GM21515 (cell line): ENCODE results near the gene FNBP1L.

Experiments
- ATAC-seq: cut with Tn5 transposase; IDR thresholded peaks from one replicate; pipeline ENCODE4 v1.9.1; 2021; ENCODE audit not compliant: unreplicated experiment

Gene FNBP1L

GRCh38 chr1:93567255-93567918, 119.5 kb downstream of the FNBP1L start:
- no peak for ATAC-seq

- no peak for ATAC-seq
Measured at GRCh38 chr1:93569489-93569888, 121.6 kb downstream of the FNBP1L start.

- ATAC-seq: no peak
Measured at GRCh38 chr1:93571623-93572310, 123.8 kb downstream of the FNBP1L start.

GRCh38 chr1:93573940-93574469, 126.1 kb downstream of the FNBP1L start:
- no peak for ATAC-seq

- no peak for ATAC-seq
Measured at GRCh38 chr1:93574511-93574910, 126.6 kb downstream of the FNBP1L start.

- no peak for ATAC-seq
Measured at GRCh38 chr1:93574991-93575390, 127.1 kb downstream of the FNBP1L start.

GRCh38 chr1:93575621-93576284, 127.8 kb downstream of the FNBP1L start:
- no peak for ATAC-seq

GRCh38 chr1:93576346-93576745, 128.4 kb downstream of the FNBP1L start:
- ATAC-seq: no peak

GRCh38 chr1:93576746-93577145, 128.8 kb downstream of the FNBP1L start:
- ATAC-seq: no peak

GRCh38 chr1:93577536-93578432, 129.9 kb downstream of the FNBP1L start:
- no peak for ATAC-seq

- ATAC-seq: no peak
Measured at GRCh38 chr1:93578433-93578830, 130.5 kb downstream of the FNBP1L start.

GRCh38 chr1:93578911-93579825, 131.2 kb downstream of the FNBP1L start:
- no peak for ATAC-seq

- ATAC-seq: no peak
Measured at GRCh38 chr1:93579891-93580290, 132.0 kb downstream of the FNBP1L start.

- no peak for ATAC-seq
Measured at GRCh38 chr1:93581917-93582850, 134.3 kb downstream of the FNBP1L start.

GRCh38 chr1:93584261-93585003, 136.5 kb downstream of the FNBP1L start:
- no peak for ATAC-seq

GRCh38 chr1:93585059-93585966, 137.4 kb downstream of the FNBP1L start:
- ATAC-seq: no peak

- ATAC-seq: no peak
Measured at GRCh38 chr1:93587354-93587753, 139.4 kb downstream of the FNBP1L start.
